CD14-positive monocyte (primary cell): ENCODE measurements around the gene TEX50. TPM values are rescaled to one million over a fixed set of nuclear protein-coding genes. Genes with fewer than 3 reads are reported as not detected.
"Not testable (repeated sequence)": the region's sequence is repeated elsewhere in the genome, so short reads cannot be mapped to it uniquely, and the experiment has no call there.

Experiments
- DNase-seq, 3 donors: peaks; one replicate each; pipeline ENCODE4 v3.0.0-alpha.2; 2011 to 2022
- H2AFZ ChIP-seq: 2 replicates; pipeline ENCODE4 v1.6.0; 2012; ENCODE audit warnings: mild to moderate bottlenecking, low read depth, low read length, inconsistent platforms; ENCODE audit not compliant: insufficient read depth, poor library complexity, severe bottlenecking
- H3K27ac ChIP-seq, 2 donors: 1 replicate in 1 of 2; 2 replicates in 1 of 2; pipeline ENCODE4 v1.5.1; 2012 to 2013; ENCODE audit warnings: low read length in 2 of 2, control low read depth in 1 of 2, inconsistent platforms in 1 of 2, low read depth in 1 of 2, mild to moderate bottlenecking in 1 of 2
- H3K27me3 ChIP-seq, 2 donors: one replicate each; pipeline versions ENCODE4 v1.6.0 to v1.6.1; 2011 to 2013; ENCODE audit warnings: low read length in 2 of 2; ENCODE audit not compliant: control insufficient read depth in 2 of 2, insufficient read depth in 2 of 2
- H3K36me3 ChIP-seq, 2 donors: replicated peaks in 1 of 2; 1 replicate in 1 of 2; 2 replicates in 1 of 2; pipeline versions ENCODE4 v1.5.1 to v1.6.1; 2012 to 2013; ENCODE audit warnings: low read length in 2 of 2, control low read depth in 1 of 2, inconsistent platforms in 1 of 2, mild to moderate bottlenecking in 1 of 2; ENCODE audit not compliant: insufficient read depth in 2 of 2, control insufficient read depth in 1 of 2
- H3K4me1 ChIP-seq, 2 donors: 1 replicate in 1 of 2; 2 replicates in 1 of 2; pipeline versions ENCODE4 v1.5.1 to v1.6.1; 2012 to 2013; ENCODE audit warnings: low read length in 2 of 2, control low read depth in 1 of 2, inconsistent platforms in 1 of 2, mild to moderate bottlenecking in 1 of 2, moderate library complexity in 1 of 2; ENCODE audit not compliant: insufficient read depth in 2 of 2, control insufficient read depth in 1 of 2
- H3K4me2 ChIP-seq: replicated peaks from 2 replicates; pipeline ENCODE3; 2012; ENCODE audit warnings: low read length, moderate library complexity, mild to moderate bottlenecking; ENCODE audit not compliant: poor library complexity, severe bottlenecking; ENCODE audit errors: extremely low read depth
- H3K4me3 ChIP-seq, 3 experiments: fragments of 200-600 bp in 1 of 3; sonication (generic) in 1 of 3; replicated peaks in 1 of 3; 1 replicate in 2 of 3; 2 replicates in 1 of 3; pipeline ENCODE4 v1.5.1; 2011 to 2013; ENCODE audit warnings: low read length in 3 of 3, mild to moderate bottlenecking in 3 of 3, control low read depth in 2 of 3, low read depth in 2 of 3, inconsistent platforms in 1 of 3, moderate library complexity in 1 of 3
- H3K79me2 ChIP-seq: 2 replicates; pipeline ENCODE4 v1.6.0; 2012; ENCODE audit warnings: mild to moderate bottlenecking, control low read depth, inconsistent platforms, low read length, moderate library complexity; ENCODE audit not compliant: insufficient read depth
- H3K9ac ChIP-seq: 2 replicates; pipeline ENCODE4 v1.6.0; 2017; ENCODE audit warnings: low read length, mild to moderate bottlenecking; ENCODE audit not compliant: insufficient read depth, poor library complexity, severe bottlenecking
- H3K9me3 ChIP-seq, 2 donors: replicated peaks in 1 of 2; 1 replicate in 1 of 2; 2 replicates in 1 of 2; pipeline versions ENCODE4 v1.5.1 to v1.6.1; 2012 to 2013; ENCODE audit warnings: low read length in 2 of 2, control low read depth in 1 of 2; ENCODE audit not compliant: control insufficient read depth in 1 of 2, insufficient read depth in 1 of 2
- H4K20me1 ChIP-seq: 2 replicates; pipeline ENCODE4 v1.6.0; 2012; ENCODE audit warnings: mild to moderate bottlenecking, low read length, control low read depth, moderate library complexity; ENCODE audit not compliant: insufficient read depth
- H3K27ac Mint-ChIP-seq, 7 donors: one replicate each; pipeline ENCODE4 v1.8.0; 2020; ENCODE audit warnings: mild to moderate bottlenecking in 7 of 7, mixed read lengths in 7 of 7, moderate library complexity in 6 of 7, inconsistent platforms in 2 of 7
- H3K27me3 Mint-ChIP-seq, 3 donors: one replicate each; pipeline ENCODE4 v1.8.0; 2021 to 2022; ENCODE audit warnings: low read depth in 3 of 3, mild to moderate bottlenecking in 3 of 3, mixed read lengths in 3 of 3, moderate library complexity in 3 of 3, inconsistent platforms in 1 of 3
- H3K36me3 Mint-ChIP-seq, 2 donors: one replicate each; pipeline ENCODE4 v1.8.0; 2020; ENCODE audit warnings: mixed read lengths in 2 of 2, inconsistent platforms in 1 of 2, mild to moderate bottlenecking in 1 of 2
- H3K4me1 Mint-ChIP-seq: one replicate; pipeline ENCODE4 v1.8.0; 2020; ENCODE audit warnings: mild to moderate bottlenecking, mixed read lengths
- H3K4me3 Mint-ChIP-seq, 2 donors: one replicate each; pipeline ENCODE4 v1.8.0; 2020; ENCODE audit warnings: mild to moderate bottlenecking in 2 of 2, mixed read lengths in 2 of 2, moderate library complexity in 1 of 2
- H3K9me3 Mint-ChIP-seq, 7 donors: one replicate each; pipeline ENCODE4 v1.8.0; 2020 to 2022; ENCODE audit warnings: mixed read lengths in 7 of 7, mild to moderate bottlenecking in 6 of 7, moderate library complexity in 6 of 7, inconsistent platforms in 2 of 7
- CTCF ChIP-seq: fragments of 200-600 bp; IDR thresholded peaks from one replicate; pipeline ENCODE4 v1.8.0; 2022; ENCODE audit warnings: antibody characterized with exemption, mild to moderate bottlenecking
- whole genome bisulfite sequencing: methylation state at CpG from one replicate; pipeline ENCODE4 v1.1.5; 2013; ENCODE audit warnings: missing lambda C conversion rate; ENCODE audit not compliant: insufficient coverage; 5-methylcytosine and 5-hydroxymethylcytosine counted together
- intact Hi-C, 2 donors: fragments of 100-400 bp; cut with micrococcal nuclease; formaldehyde crosslinking; loops; one replicate each; pipeline versions ENCODE4 v1.15.0 to v1.15.1; 2023
- polyA plus RNA-seq, 3 donors: library from polyadenylated mRNA; depleted of rRNA in 1 of 3; unstranded in 2 of 3; stranded (reverse) in 1 of 3; fragments of 300-500 nt in 2 of 3; fragments of >200 nt in 1 of 3; fragmentation: Illumina TruSeq in 2 of 3; gene quantifications; 1 replicate in 2 of 3; 2 replicates in 1 of 3; pipeline ENCODE4 v1.2.3, GENCODE V29; 2012 to 2021

Gene TEX50
- polyA plus RNA-seq, 3 donors = not detected

DNA sequence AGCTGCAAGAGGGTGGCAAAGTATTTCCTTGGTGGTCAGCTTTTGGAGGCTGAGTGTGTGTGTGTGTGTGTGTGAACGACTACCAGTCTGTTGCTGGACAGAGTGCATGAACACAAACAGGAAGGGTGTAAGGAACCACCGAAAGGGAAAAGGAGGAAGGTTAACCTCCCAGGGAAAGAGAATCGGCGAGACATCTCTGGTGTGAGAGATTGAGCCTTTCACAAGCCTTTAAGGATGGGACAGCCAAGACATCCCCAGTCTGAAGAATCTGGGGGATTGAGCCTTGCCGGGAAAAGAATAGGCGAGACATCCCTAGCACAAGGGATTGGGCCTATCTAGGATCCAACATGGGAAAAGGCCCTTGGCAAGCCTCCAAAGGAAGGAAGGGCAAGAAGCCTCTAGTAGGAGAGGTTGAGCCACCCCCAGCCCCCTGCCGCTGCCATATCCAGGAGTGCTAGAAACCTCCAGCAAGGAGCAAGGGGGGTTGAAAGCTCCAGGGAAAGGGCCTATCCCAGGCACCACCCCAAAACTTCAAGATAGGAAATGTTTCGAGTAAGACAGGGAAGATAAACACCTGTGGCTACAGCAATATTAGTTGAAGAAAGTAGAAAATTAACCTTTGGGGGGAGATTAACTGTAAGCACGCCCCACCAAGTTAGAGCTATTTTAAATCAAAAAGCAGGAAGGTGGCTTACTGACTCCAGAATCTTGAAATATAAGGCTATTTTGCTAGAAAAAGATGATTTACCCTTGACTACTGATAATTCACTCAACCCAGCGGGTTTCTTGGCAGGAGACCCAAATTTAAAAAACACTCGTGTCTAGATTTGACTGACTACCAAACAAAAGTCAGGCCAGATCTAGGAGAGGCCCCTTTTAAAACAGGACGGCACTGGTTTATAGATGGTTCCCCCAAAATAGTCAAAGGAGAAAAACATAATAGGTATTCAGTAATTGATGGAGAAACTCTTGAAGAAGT lies 3.2 kb downstream of the TEX50 start:
- no peaks in the 10 kb centered on the region for H4K20me1 ChIP-seq
- intact Hi-C loops = no loop called here
- WGBS = 97% methylated on average over 7 of the region's 12 CpGs
- H3K27me3 Mint-ChIP-seq = peaks cover 0 to 1% (median 0%) of the 10 kb centered on the region in 3 donors
- H3K4me2 ChIP-seq = no peak overlapping the region
- H3K27ac ChIP-seq = no peak overlapping the region
- no peaks in the 10 kb centered on the region for H3K4me1 ChIP-seq
- no peak overlapping the region for H3K9ac ChIP-seq
- no peak for TF ChIP-seq CTCF
- no peak for DNase-seq
- no peak overlapping the region for H2AFZ ChIP-seq
- no peak overlapping the region for H3K4me3 ChIP-seq
- H3K4me1 Mint-ChIP-seq = no peaks in the 10 kb centered on the region
- H3K36me3 Mint-ChIP-seq = no peaks in the 10 kb centered on the region
- peaks cover 0 to 18% (median 6%) of the 10 kb centered on the region in 7 donors for H3K9me3 Mint-ChIP-seq
- no peaks in the 10 kb centered on the region for H3K27me3 ChIP-seq
- no peak overlapping the region for H3K27ac Mint-ChIP-seq
- H3K9me3 ChIP-seq = peaks cover 0 to 9% of the 10 kb centered on the region in 2 donors
- H3K4me3 Mint-ChIP-seq = no peak overlapping the region
- no peaks in the 10 kb centered on the region for H3K36me3 ChIP-seq
- H3K79me2 ChIP-seq = no peaks in the 10 kb centered on the region

DNA sequence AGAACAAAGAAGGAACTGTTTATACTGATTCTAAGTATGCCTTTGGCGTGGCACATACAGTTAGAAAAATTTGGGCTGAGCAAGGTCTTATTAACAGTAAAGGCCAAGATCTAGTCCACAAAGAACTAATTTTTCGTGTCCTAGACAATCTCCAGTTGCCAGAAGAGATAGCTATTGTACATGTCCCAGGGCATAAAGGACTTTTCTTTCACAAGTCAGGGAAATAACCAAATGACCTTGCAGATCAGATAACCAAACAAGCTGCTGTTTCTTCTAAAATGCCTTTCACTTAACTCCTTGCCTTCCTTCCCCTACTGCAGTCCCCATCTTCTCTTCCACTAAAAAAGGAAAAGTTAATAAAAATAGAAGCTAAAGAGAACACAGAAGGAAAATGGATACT lies 4.0 kb downstream of the TEX50 start:
- no peak for TF ChIP-seq CTCF
- no peak overlapping the region for H3K9ac ChIP-seq
- Mint-ChIP-seq H3K9me3 (peaks cover 0 to 18% (median 6%) of the 10 kb centered on the region in 7 donors), H3K27ac (no peak overlapping the region), H3K4me1 (no peaks in the 10 kb centered on the region), H3K36me3 (no peaks in the 10 kb centered on the region), H3K27me3 (peaks cover 0 to 1% (median 0%) of the 10 kb centered on the region in 3 donors), H3K4me3 (no peak overlapping the region)
- no peak overlapping the region for H3K27ac ChIP-seq
- intact Hi-C loops = no loop called here
- no peak for DNase-seq
- H3K79me2 ChIP-seq = no peaks in the 10 kb centered on the region
- no peaks in the 10 kb centered on the region for H3K4me1 ChIP-seq
- H2AFZ ChIP-seq = no peak overlapping the region
- H3K9me3 ChIP-seq = peaks cover 0 to 9% of the 10 kb centered on the region in 2 donors
- no peaks in the 10 kb centered on the region for H4K20me1 ChIP-seq
- WGBS = 92% methylated on average over 2 of the region's 2 CpGs
- H3K4me2 ChIP-seq = no peak overlapping the region
- no peaks in the 10 kb centered on the region for H3K27me3 ChIP-seq
- no peaks in the 10 kb centered on the region for H3K36me3 ChIP-seq
- no peak overlapping the region for H3K4me3 ChIP-seq

GRCh38 chr1:173642450-173643139 lies 7.5 kb downstream of the TEX50 start:
- not testable (repeated sequence) for H2AFZ ChIP-seq, DNase-seq, H3K36me3 Mint-ChIP-seq

More at GRCh38 chr1:173642450-173643139, 7.5 kb downstream of the TEX50 start:
- H3K9ac ChIP-seq, H4K20me1 ChIP-seq, H3K4me1 ChIP-seq, H3K9me3 ChIP-seq, H3K4me3 Mint-ChIP-seq, H3K27me3 Mint-ChIP-seq, H3K27ac ChIP-seq, intact Hi-C loops, H3K27ac Mint-ChIP-seq, H3K36me3 ChIP-seq, H3K4me1 Mint-ChIP-seq, H3K4me3 ChIP-seq, H3K4me2 ChIP-seq, H3K79me2 ChIP-seq, H3K27me3 ChIP-seq: not testable (repeated sequence)
- WGBS = no CpG with 5 or more reads among the region's 4 CpGs
- peaks cover 0 to 16% (median 5%) of the 10 kb centered on the region in 7 donors for H3K9me3 Mint-ChIP-seq
